GM23338 (cell line): Measurements from ENCODE around the gene ZNF189.

Experiments
- STAT1 ChIP-seq: IDR thresholded peaks from one replicate; pipeline ENCODE4 v1.6.1; 2016; ENCODE audit warnings: antibody characterized with exemption; ENCODE audit not compliant: unreplicated experiment
- TF ChIP-seq, protein P1 (sequence below), 2 experiments: fragments of 200-600 bp in 1 of 2; sonication (generic) in 1 of 2; conservative IDR thresholded peaks; 2 replicates each; pipeline versions ENCODE4 v1.5.1 to v1.6.1; 2016 to 2017; ENCODE audit warnings: antibody characterized with exemption in 2 of 2, low read depth in 2 of 2, mild to moderate bottlenecking in 2 of 2, moderate library complexity in 1 of 2

DNA sequence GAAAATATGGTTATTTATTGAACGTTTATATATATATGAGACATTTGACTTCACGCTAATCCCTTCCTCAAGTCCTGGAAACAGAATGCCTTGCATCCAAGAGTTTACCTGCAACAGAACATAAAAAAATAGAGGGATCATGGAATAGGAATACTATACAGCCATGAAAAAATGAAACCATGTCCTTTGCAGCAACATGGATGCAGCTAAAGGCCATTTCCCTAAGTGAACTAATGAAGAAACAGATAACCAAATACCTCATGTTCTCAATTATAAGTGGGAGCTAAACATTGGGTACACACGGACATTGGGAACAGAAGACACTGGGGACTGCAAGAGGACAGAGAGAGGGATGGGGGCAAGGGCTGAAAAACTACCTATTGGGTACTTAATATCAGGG, 26.8 kb upstream of the ZNF189 start:
- TF ChIP-seq, protein P1, sequence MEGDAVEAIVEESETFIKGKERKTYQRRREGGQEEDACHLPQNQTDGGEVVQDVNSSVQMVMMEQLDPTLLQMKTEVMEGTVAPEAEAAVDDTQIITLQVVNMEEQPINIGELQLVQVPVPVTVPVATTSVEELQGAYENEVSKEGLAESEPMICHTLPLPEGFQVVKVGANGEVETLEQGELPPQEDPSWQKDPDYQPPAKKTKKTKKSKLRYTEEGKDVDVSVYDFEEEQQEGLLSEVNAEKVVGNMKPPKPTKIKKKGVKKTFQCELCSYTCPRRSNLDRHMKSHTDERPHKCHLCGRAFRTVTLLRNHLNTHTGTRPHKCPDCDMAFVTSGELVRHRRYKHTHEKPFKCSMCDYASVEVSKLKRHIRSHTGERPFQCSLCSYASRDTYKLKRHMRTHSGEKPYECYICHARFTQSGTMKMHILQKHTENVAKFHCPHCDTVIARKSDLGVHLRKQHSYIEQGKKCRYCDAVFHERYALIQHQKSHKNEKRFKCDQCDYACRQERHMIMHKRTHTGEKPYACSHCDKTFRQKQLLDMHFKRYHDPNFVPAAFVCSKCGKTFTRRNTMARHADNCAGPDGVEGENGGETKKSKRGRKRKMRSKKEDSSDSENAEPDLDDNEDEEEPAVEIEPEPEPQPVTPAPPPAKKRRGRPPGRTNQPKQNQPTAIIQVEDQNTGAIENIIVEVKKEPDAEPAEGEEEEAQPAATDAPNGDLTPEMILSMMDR (conservative IDR thresholded peaks at IDR 0.05; ENCODE audit: low read depth in 2 of 2) = no peak
- TF ChIP-seq STAT1 = no peak
